Measurements from ENCODE around the gene CRY1.

DNA sequence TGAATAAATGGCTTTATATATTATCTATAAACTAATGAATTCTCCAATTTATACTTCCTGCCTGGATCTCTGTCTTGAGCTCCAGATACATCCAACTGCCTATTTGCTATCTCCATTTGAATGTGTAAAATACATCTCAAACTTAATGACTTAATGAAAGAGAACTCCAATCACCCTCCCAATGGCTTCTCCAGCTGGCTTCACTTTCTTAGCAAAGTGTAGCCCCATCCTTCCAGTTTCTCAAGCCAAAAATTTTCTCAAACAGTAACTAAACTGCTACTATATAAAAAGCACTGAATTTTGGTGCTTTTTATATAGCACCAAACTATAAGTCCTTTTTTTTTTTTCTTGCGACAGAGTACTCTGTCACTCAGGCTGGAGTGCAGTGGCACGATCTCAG is 2.6 kb downstream of the CRY1 start:
- TF ChIP-seq RFX5 (IDR thresholded peaks at IDR 0.05; ENCODE audit: low read depth, low read length) (no peak), CEBPB (IDR thresholded peaks at IDR 0.05; ENCODE audit: low read depth, low read length) (no peak)
- TF ChIP-seq, protein P1, sequence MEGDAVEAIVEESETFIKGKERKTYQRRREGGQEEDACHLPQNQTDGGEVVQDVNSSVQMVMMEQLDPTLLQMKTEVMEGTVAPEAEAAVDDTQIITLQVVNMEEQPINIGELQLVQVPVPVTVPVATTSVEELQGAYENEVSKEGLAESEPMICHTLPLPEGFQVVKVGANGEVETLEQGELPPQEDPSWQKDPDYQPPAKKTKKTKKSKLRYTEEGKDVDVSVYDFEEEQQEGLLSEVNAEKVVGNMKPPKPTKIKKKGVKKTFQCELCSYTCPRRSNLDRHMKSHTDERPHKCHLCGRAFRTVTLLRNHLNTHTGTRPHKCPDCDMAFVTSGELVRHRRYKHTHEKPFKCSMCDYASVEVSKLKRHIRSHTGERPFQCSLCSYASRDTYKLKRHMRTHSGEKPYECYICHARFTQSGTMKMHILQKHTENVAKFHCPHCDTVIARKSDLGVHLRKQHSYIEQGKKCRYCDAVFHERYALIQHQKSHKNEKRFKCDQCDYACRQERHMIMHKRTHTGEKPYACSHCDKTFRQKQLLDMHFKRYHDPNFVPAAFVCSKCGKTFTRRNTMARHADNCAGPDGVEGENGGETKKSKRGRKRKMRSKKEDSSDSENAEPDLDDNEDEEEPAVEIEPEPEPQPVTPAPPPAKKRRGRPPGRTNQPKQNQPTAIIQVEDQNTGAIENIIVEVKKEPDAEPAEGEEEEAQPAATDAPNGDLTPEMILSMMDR (conservative IDR thresholded peaks at IDR 0.05; ENCODE audit: low read depth, low read length): no peak

All from IMR-90 (cell line).